Liver (tissue), 9 donors: ENCODE results near the gene DSCAM. TPM values are rescaled to one million over a fixed set of nuclear protein-coding genes. Genes with fewer than 3 reads are reported as not detected.

Source experiments
- DNase-seq: peaks from one replicate; pipeline ENCODE4 v3.0.0-alpha.2; 2017; ENCODE audit warnings: low spot score
- H3K27ac ChIP-seq, 2 donors: one replicate each; pipeline ENCODE4 v1.7.0; 2013; ENCODE audit warnings: inconsistent platforms in 2 of 2, low read length in 2 of 2, control low read depth in 1 of 2, low read depth in 1 of 2, mild to moderate bottlenecking in 1 of 2
- H3K27me3 ChIP-seq, 4 donors: one replicate each; pipeline versions ENCODE4 v1.6.1 to v1.7.0; 2013; ENCODE audit warnings: low read length in 3 of 4, inconsistent platforms in 1 of 4, mild to moderate bottlenecking in 1 of 4, moderate library complexity in 1 of 4; ENCODE audit not compliant: control insufficient read depth in 4 of 4, insufficient read depth in 4 of 4
- H3K36me3 ChIP-seq, 4 donors: one replicate each; pipeline versions ENCODE4 v1.6.1 to v1.7.0; 2013; ENCODE audit warnings: low read length in 3 of 4, mild to moderate bottlenecking in 3 of 4, low read depth in 1 of 4, moderate library complexity in 1 of 4; ENCODE audit not compliant: control insufficient read depth in 4 of 4, insufficient read depth in 3 of 4
- H3K4me1 ChIP-seq, 4 donors: one replicate each; pipeline versions ENCODE4 v1.6.1 to v1.7.0; 2013; ENCODE audit warnings: low read length in 3 of 4, mild to moderate bottlenecking in 3 of 4, moderate library complexity in 1 of 4; ENCODE audit not compliant: control insufficient read depth in 4 of 4, insufficient read depth in 4 of 4
- H3K4me3 ChIP-seq, 3 donors: one replicate each; pipeline versions ENCODE4 v1.6.1 to v1.7.0; 2013; ENCODE audit warnings: low read length in 3 of 3, control low read depth in 1 of 3, low read depth in 1 of 3, mild to moderate bottlenecking in 1 of 3
- H3K9ac ChIP-seq, 2 donors: one replicate each; pipeline ENCODE4 v1.7.0; 2013; ENCODE audit warnings: low read length in 2 of 2, mild to moderate bottlenecking in 2 of 2, moderate library complexity in 2 of 2, control low read depth in 1 of 2, low read depth in 1 of 2
- H3K9me3 ChIP-seq, 4 donors: one replicate each; pipeline versions ENCODE4 v1.6.1 to v1.7.0; 2013; ENCODE audit warnings: low read length in 3 of 4; ENCODE audit not compliant: control insufficient read depth in 4 of 4
- ATF3 ChIP-seq: IDR thresholded peaks from 2 replicates; pipeline ENCODE4 v1.6.1; 2016; ENCODE audit warnings: antibody characterized with exemption
- EGR1 ChIP-seq, 2 donors: IDR thresholded peaks; 2 replicates each; pipeline ENCODE4 v1.6.1; 2016 to 2018; ENCODE audit warnings: antibody characterized with exemption in 2 of 2, low read depth in 2 of 2
- FOXA2 ChIP-seq: IDR thresholded peaks from 2 replicates; pipeline ENCODE4 v1.6.1; 2016; ENCODE audit warnings: antibody characterized with exemption
- GABPA ChIP-seq, 2 donors: IDR thresholded peaks in 1 of 2; conservative IDR thresholded peaks in 1 of 2; 2 replicates each; pipeline ENCODE4 v1.6.1; 2016; ENCODE audit warnings: antibody characterized with exemption in 2 of 2, mild to moderate bottlenecking in 1 of 2, moderate library complexity in 1 of 2
- HNF4A ChIP-seq, 2 donors: conservative IDR thresholded peaks; 2 replicates each; pipeline ENCODE4 v1.6.1; 2016; ENCODE audit warnings: antibody characterized with exemption in 2 of 2, mild to moderate bottlenecking in 2 of 2
- HNF4G ChIP-seq: IDR thresholded peaks from 2 replicates; pipeline ENCODE4 v1.6.1; 2016; ENCODE audit warnings: antibody characterized with exemption
- JUND ChIP-seq, 2 donors: IDR thresholded peaks; 2 replicates each; pipeline ENCODE4 v1.6.1; 2016; ENCODE audit warnings: antibody characterized with exemption in 2 of 2
- MAX ChIP-seq: IDR thresholded peaks from 2 replicates; pipeline ENCODE4 v1.6.1; 2016; ENCODE audit warnings: antibody characterized with exemption
- NR2F2 ChIP-seq: IDR thresholded peaks from 2 replicates; pipeline ENCODE4 v1.6.1; 2016; ENCODE audit warnings: antibody characterized with exemption
- RAD21 ChIP-seq, 2 donors: IDR thresholded peaks; 2 replicates each; pipeline ENCODE4 v1.6.1; 2016; ENCODE audit warnings: antibody characterized with exemption in 2 of 2, mild to moderate bottlenecking in 2 of 2
- REST ChIP-seq: IDR thresholded peaks from 2 replicates; pipeline ENCODE4 v1.6.1; 2016; ENCODE audit warnings: antibody characterized with exemption, mild to moderate bottlenecking
- RXRA ChIP-seq, 2 donors: IDR thresholded peaks; 2 replicates each; pipeline ENCODE4 v1.6.1; 2017 to 2018; ENCODE audit warnings: antibody characterized with exemption in 2 of 2, mild to moderate bottlenecking in 1 of 2
- TAF1 ChIP-seq: conservative IDR thresholded peaks from 2 replicates; pipeline ENCODE4 v1.6.1; 2016; ENCODE audit warnings: antibody characterized with exemption, mild to moderate bottlenecking
- YY1 ChIP-seq: IDR thresholded peaks from 2 replicates; pipeline ENCODE4 v1.6.1; 2016; ENCODE audit warnings: antibody characterized with exemption, mild to moderate bottlenecking
- ZBTB33 ChIP-seq: IDR thresholded peaks from 2 replicates; pipeline ENCODE4 v1.6.1; 2016; ENCODE audit warnings: antibody characterized with exemption
- WGBS: extraction: QIAGEN DNeasy Blood & Tissue Kit; methylation state at CpG from one replicate; pipeline ENCODE4 v1.1.7; 2013; 5-methylcytosine and 5-hydroxymethylcytosine counted together
- polyA plus RNA-seq, 2 donors: library from polyadenylated mRNA; stranded (reverse) in 1 of 2; unstranded in 1 of 2; fragments of 200-250 nt in 1 of 2; fragments of >200 nt in 1 of 2; fragmentation: Nextera tagmentation in 1 of 2; extraction: Ambion mirVana in 1 of 2; gene quantifications; one replicate each; pipeline versions ENCODE4 v1.2.1 to v1.2.3, GENCODE V29; 2013 to 2015
- total RNA-seq, 2 donors: library from RNA; depleted of rRNA; stranded (reverse); fragments of >200 nt; gene quantifications; one replicate each; pipeline ENCODE4 v1.2.3, GENCODE V29; 2014
- donor health status: healthy.
- donor health status: healthy.
- donor health status: healthy.
- donor health status: healthy.
- donor health status: healthy.

Gene DSCAM
- total and polyA plus RNA-seq, 4 donors, result 0.02 to 0.23 (median 0.10) TPM

- no peaks in the 10 kb centered on the region for H3K9me3 ChIP-seq
- WGBS, result 69% methylated on average over 5 of the region's 5 CpGs
- H3K9ac ChIP-seq, result no peak overlapping the region
- no peak for TF ChIP-seq EGR1 (IDR thresholded peaks at IDR 0.05; ENCODE audit: low read depth in 2 of 2)
- TF ChIP-seq YY1, result no peak
- TF ChIP-seq HNF4A (conservative IDR thresholded peaks at IDR 0.05), result no peak
- TF ChIP-seq TAF1, result no peak
- no peak for TF ChIP-seq RXRA (IDR thresholded peaks at IDR 0.05)
- TF ChIP-seq JUND (IDR thresholded peaks at IDR 0.05), result no peak
- TF ChIP-seq GABPA (IDR thresholded peaks at IDR 0.05 in 1 of 2, conservative IDR thresholded peaks at IDR 0.05 in 1 of 2), result no peak
- TF ChIP-seq MAX, result no peak
- no peak for TF ChIP-seq ATF3
- no peak for TF ChIP-seq FOXA2
- TF ChIP-seq ZBTB33, result no peak
- TF ChIP-seq HNF4G, result no peak
- no peak for TF ChIP-seq NR2F2
- H3K27ac ChIP-seq, result no peak overlapping the region
- peaks cover 0 to 6% (median under 1%) of the 10 kb centered on the region in 4 donors for H3K4me1 ChIP-seq
- DNase-seq, result no peak
- no peak overlapping the region for H3K4me3 ChIP-seq
- H3K27me3 ChIP-seq, result peaks cover 3 to 19% (median 8%) of the 10 kb centered on the region in 4 donors
- H3K36me3 ChIP-seq, result no peaks in the 10 kb centered on the region
Measured at GRCh38 chr21:40845441-40845995, 1.4 kb downstream of the DSCAM start.

GRCh38 chr21:40844935-40845334 is 2.0 kb downstream of the DSCAM start:
- H3K27me3 ChIP-seq, result peaks cover 3 to 18% (median 10%) of the 10 kb centered on the region in 4 donors
- H3K9me3 ChIP-seq, result no peaks in the 10 kb centered on the region
- no peak overlapping the region for H3K4me3 ChIP-seq
- H3K27ac ChIP-seq, result no peak overlapping the region
- no peak for TF ChIP-seq RAD21 (IDR thresholded peaks at IDR 0.05)
- no peak for TF ChIP-seq REST
- TF ChIP-seq JUND (IDR thresholded peaks at IDR 0.05), result no peak
- no peak for DNase-seq
- peaks cover 0 to 6% (median under 1%) of the 10 kb centered on the region in 4 donors for H3K4me1 ChIP-seq
- H3K9ac ChIP-seq, result no peak overlapping the region
- no peaks in the 10 kb centered on the region for H3K36me3 ChIP-seq
- WGBS, result 79% methylated on average over 5 of the region's 5 CpGs
